Renal cortical epithelial cell (primary cell): Measurements from ENCODE around the gene IL22RA2. TPM values are rescaled to one million over a fixed set of nuclear protein-coding genes. Genes with fewer than 3 reads are reported as not detected.

Experiments used
- DNase-seq: peaks from one replicate; pipeline ENCODE4 v3.0.0-alpha.2; 2011; ENCODE audit warnings: low read depth
- total RNA-seq: library from RNA; depleted of rRNA; stranded (reverse); fragments of >200 nt; gene quantifications from 2 replicates; pipeline ENCODE4 v1.2.3, GENCODE V29; 2014

Gene IL22RA2
- total RNA-seq, 1 donor from 2014 or later = not detected

DNA sequence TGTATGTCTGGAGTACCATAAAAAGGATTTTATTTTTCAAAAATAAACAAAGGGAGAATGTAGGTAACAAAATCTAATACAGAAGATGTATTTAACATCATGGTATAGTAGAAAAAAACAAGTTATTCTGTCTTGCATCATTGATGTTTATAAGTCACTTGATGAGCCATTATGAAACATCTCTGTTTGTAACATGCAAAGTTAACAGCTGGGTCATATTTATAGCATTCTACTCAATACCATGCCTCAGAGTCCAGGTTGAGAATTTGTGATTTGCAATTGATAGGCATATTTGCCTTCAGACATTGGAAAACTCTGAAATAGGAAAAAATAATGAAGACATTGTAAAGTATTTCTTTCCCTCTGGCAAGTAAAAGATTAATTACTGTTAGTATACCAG lies 76.4 kb downstream of the IL22RA2 start:
- no peak for DNase-seq

DNA sequence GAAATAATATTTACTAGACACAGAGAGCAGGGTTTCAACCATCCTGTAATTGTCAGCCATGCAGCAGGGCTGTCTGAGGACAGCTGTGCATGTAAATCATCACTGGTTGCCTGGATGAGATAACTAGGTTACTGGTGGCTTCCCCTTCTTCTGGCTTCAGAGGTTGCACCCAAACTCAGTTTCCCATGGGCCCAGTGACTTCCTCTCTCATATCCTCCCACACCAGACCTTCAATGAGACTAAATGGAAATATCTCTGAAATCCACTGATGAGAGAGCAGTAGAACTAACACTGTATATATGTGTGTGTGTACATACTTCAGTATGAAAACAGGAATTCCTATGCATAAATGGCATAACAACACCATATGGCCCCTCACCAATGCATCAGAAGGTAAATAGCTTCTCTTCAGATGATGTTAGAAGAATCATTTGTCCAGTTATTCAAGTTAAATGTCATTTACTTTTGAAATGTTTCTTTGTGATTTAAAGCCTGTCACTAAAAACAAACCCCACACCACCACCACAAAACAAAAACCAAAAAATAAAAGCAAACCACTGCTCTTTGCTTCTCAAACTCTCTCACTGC lies 77.7 kb downstream of the IL22RA2 start:
- no peak for DNase-seq

GRCh38 chr6:137095093-137095492 lies 78.4 kb downstream of the IL22RA2 start:
- DNase-seq = no peak

DNA sequence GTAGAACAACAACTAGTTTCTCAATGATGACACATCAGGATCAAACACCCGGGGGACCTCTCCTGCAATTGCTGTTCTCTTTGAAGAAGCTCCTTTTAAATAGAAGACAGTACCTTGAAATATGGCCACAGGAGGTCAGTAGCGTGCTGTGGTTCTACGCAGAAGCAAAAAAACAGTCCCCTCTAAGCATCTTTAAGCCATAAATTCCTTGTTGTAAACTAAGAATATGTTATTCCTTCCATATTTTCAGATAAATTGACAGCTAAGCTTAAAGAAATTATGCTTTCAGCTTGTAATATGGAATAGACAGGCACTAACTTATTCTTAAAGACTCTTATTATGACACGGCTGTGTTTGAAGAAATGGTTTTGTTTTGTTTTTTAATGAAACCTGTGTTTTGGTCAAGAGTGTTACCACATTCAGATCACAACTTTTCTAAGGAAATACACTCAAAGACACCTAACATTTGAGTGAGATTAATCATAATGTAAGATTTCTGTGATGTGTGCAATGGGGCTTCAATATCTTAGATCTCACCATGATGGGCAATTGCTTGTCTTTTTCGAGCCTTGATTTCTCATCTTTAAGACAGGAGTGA lies 78.9 kb downstream of the IL22RA2 start:
- DNase-seq = peak; percentile 83

Other genes starting within 250 kb of the IL22RA2 start
- gene IL20RA, start 128.7 kb downstream of the IL22RA2 start, total RNA-seq = not detected in 2 replicates
- gene IFNGR1, start 45.7 kb upstream of the IL22RA2 start, total RNA-seq = 124 and 143 TPM in 2 replicates